Activated T-cell treated with anti-CD3 and anti-CD28 coated beads, Interleukin-2, amount 50 U/mL, for 4 hours (primary cell): Measurements from ENCODE around the gene MLC1. TPM values are rescaled to one million over a fixed set of nuclear protein-coding genes. Genes with fewer than 3 reads are reported as not detected.

Experiments
- ATAC-seq, 2 donors: fragments of 200-7000 bp; cut with Tn5 transposase; one replicate each; pipeline ENCODE4 v1.10.0; 2021
- DNase-seq: peaks from one replicate; pipeline ENCODE4 v3.0.0-alpha.2; 2020
- H3K27me3 Mint-ChIP-seq: one replicate; pipeline ENCODE4 v1.8.0; 2021; ENCODE audit warnings: low read depth, mixed read lengths
- H3K36me3 Mint-ChIP-seq: one replicate; pipeline ENCODE4 v1.8.0; 2022; ENCODE audit warnings: mixed read lengths; ENCODE audit not compliant: insufficient read depth
- H3K4me1 Mint-ChIP-seq: one replicate; pipeline ENCODE4 v1.8.0; 2021; ENCODE audit warnings: low read depth, mixed read lengths
- H3K4me3 Mint-ChIP-seq: one replicate; pipeline ENCODE4 v1.8.0; 2021; ENCODE audit warnings: mild to moderate bottlenecking, moderate library complexity, mixed read lengths
- H3K9me3 Mint-ChIP-seq: one replicate; pipeline ENCODE4 v1.8.0; 2021; ENCODE audit warnings: mixed read lengths
- total RNA-seq, 3 donors: library from RNA; stranded (reverse); gene quantifications; one replicate each; pipeline ENCODE4 v1.2.1, GENCODE V29; 2021

MLC1 gene
- total RNA-seq, 3 donors from 2014 or later = 0.13 to 0.87 (median 0.38) TPM

DNA sequence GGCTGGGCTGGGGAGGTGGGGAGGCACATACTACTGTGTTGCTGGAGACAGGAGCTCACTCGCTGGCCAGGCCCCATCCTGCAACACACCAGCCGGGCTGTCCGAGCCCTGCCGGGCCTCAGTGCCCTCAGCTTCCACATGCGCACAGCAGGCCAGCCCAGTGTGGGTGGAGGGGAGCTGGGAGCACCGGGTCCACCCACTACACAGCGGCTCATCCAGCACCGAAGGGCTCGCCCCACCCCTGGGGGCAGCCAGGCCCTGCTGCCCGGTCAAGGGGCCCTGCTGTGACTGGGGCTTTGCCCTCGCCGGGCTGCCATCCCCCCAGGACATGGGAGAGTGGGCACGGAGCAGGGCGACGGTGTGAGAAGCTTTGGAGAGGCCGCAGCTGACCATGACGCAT, 36.4 kb downstream of the MLC1 start:
- no peak for ATAC-seq
- Mint-ChIP-seq H3K9me3 (no peaks in the 10 kb centered on the region), H3K4me1 (peaks cover 6% of the 10 kb centered on the region), H3K4me3 (no peak overlapping the region), H3K36me3 (no peaks in the 10 kb centered on the region), H3K27me3 (peaks cover 16% of the 10 kb centered on the region)
- DNase-seq = no peak

DNA sequence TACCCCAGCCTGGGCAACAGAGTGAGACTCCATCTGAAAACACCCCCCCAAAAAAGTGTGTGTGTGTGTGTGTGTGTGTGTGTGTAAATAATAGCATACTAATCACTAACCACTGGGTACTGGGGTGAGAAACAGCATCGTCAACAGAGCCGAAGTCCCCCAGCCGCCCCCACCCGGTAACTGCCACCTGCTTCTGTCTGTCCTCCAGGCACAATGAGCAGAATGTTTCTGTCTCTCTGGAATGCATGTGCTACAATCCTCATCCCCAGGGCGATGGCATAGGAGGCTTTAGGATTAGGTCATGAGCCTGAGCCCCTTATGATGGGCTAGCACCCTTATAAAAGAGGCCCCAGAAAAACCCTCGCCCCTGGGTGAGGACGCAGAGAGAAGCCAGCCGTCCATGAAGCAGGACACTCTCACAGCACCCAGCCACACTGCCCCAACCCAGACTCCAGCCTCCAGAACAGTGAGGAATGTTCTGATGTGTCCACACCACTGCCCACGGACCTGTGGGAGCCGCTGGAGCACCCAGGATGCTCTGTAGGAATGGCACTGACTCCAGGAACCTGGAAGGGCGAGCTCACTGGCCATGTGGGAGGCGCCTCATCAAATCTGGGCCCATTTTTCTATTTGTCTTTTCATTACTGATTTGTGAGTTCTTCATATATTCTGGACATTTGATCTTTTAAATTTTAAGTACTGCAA, 37.0 kb downstream of the MLC1 start:
- no peaks in the 10 kb centered on the region for H3K9me3 Mint-ChIP-seq
- ATAC-seq (no peak), DNase-seq (no peak)
- no peaks in the 10 kb centered on the region for H3K36me3 Mint-ChIP-seq
- peaks cover 8% of the 10 kb centered on the region for H3K4me1 Mint-ChIP-seq
- no peak overlapping the region for H3K4me3 Mint-ChIP-seq
- peaks cover 18% of the 10 kb centered on the region for H3K27me3 Mint-ChIP-seq

DNA sequence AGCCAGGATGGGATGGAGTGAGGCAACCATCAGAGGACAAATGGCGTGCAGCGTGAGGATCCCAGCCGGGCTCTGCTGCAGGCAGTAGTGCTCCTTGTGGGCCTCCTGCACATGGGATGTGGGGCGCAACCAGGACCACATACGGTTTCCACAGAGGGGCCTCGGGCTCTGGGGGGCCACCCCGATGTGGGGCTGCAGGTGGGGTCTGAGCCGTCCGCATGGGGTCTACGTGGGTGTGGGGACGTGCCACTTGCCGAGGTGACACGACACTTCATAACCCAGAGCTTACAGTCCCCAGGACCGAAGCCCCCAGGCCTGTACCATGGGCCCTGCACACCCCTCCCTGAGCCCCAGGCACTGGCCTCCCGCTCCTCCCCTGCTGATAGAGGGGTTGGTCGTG, 37.9 kb downstream of the MLC1 start:
- no peak for DNase-seq
- H3K27me3 Mint-ChIP-seq = peaks cover 27% of the 10 kb centered on the region
- no peak for ATAC-seq
- no peaks in the 10 kb centered on the region for H3K36me3 Mint-ChIP-seq
- no peaks in the 10 kb centered on the region for H3K9me3 Mint-ChIP-seq
- peaks cover 8% of the 10 kb centered on the region for H3K4me1 Mint-ChIP-seq
- no peak overlapping the region for H3K4me3 Mint-ChIP-seq

DNA sequence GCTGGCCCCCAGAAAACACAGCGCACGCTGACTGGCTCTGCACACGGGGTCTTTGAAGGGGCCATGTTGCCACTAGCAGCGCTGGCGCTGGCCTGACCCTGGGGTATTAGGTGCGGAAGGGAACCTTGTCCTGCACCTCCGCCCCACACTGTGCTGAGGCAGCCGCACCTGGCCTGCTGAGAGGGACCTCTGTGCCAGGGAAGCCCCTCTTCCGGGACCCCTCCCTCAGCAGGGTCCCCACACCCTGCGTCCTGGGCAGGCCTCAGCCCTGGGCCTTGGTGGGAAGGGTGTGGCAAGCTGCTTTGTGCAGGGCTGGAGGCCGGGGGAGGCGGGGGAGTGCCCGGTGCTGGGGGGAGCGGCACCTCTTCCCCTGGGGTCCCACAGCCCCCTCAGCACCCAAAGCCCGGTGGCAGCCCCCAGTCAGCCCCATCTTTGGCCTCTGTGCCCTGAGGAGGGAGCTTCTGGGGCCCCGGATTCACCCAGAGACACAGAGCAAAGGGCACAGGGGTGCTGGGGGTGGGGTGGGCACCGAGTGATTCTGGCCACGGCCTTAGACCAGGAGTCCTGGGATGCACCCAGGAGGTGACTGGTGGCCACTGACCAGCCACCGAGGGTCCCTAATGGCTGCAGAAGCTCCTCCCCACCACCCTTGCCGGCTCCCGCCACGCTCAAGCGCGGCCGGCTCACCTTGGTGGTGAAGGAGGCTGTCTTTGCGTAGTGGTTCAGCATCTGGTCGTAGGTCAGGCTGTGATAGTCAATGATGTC, 38.6 kb downstream of the MLC1 start:
- ATAC-seq (no peak), DNase-seq (no peak)
- no peaks in the 10 kb centered on the region for H3K36me3 Mint-ChIP-seq
- peaks cover 27% of the 10 kb centered on the region for H3K27me3 Mint-ChIP-seq
- no peaks in the 10 kb centered on the region for H3K9me3 Mint-ChIP-seq
- no peak overlapping the region for H3K4me3 Mint-ChIP-seq
- H3K4me1 Mint-ChIP-seq = peaks cover 8% of the 10 kb centered on the region

DNA sequence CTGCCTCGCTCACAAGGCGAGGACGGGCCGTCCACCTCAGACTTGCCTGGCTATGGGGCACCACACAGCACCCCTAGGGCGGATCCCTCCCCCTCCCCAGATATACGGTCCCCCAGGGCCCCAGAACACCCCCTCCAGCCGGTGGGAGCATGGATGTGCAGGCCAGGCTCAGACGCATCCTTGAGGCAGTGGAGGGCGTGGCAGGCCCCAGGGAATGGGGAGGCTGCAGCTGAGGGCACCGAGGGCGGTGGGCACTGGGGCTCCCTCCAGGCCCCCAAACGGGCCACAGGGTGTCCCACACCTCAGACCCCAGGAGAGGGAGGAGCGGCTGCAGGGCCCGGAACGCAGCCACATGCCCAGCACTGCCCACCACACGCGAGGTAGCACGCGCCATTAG, 39.2 kb downstream of the MLC1 start:
- H3K36me3 Mint-ChIP-seq = no peaks in the 10 kb centered on the region
- H3K4me3 Mint-ChIP-seq = no peak overlapping the region
- no peaks in the 10 kb centered on the region for H3K9me3 Mint-ChIP-seq
- H3K4me1 Mint-ChIP-seq = peaks cover 8% of the 10 kb centered on the region
- DNase-seq = no peak
- ATAC-seq = no peak
- H3K27me3 Mint-ChIP-seq = peaks cover 25% of the 10 kb centered on the region

DNA sequence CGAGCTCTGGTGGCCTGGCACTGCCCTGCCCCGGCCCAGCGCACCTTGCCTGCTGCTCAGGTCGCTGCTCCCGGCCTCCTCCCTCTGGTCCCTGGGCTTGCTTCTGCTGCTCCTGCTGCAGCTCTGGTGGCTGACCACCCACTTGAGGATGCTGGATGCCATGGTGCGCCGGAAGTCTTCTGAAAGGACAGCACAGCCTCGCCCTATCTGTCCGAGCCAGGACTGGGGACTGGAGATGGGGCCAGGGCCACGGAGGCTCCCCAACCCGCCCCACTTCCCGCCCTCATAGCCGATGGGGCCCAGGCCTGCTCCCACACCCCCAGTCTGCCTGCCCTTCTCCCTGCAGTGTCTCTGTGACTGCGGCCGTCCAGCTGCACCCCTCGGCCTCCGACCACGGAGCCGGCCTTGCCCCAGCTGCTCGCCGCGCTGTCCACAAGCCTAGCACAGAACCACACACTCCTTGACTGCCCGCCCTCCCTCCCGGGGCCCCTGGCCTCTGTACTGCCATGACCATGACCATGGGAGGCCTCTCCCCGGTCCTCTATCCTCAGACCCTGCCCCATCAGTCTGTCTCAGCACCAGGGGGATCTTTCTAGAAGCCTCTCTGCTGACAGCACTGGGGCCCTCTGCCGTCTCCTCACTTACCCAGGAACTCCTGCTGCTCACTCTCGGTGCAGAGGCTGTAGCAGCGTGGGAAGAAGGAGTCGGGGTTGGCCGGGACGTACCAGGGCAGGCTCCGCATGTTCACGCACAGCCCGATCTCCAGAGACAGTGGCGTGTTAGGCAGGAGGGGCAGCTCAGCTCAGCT, 39.8 kb downstream of the MLC1 start:
- H3K4me3 Mint-ChIP-seq = no peak overlapping the region
- DNase-seq = no peak
- H3K27me3 Mint-ChIP-seq = peaks cover 23% of the 10 kb centered on the region
- no peaks in the 10 kb centered on the region for H3K9me3 Mint-ChIP-seq
- ATAC-seq = no peak
- no peaks in the 10 kb centered on the region for H3K36me3 Mint-ChIP-seq
- peaks cover 8% of the 10 kb centered on the region for H3K4me1 Mint-ChIP-seq

DNA sequence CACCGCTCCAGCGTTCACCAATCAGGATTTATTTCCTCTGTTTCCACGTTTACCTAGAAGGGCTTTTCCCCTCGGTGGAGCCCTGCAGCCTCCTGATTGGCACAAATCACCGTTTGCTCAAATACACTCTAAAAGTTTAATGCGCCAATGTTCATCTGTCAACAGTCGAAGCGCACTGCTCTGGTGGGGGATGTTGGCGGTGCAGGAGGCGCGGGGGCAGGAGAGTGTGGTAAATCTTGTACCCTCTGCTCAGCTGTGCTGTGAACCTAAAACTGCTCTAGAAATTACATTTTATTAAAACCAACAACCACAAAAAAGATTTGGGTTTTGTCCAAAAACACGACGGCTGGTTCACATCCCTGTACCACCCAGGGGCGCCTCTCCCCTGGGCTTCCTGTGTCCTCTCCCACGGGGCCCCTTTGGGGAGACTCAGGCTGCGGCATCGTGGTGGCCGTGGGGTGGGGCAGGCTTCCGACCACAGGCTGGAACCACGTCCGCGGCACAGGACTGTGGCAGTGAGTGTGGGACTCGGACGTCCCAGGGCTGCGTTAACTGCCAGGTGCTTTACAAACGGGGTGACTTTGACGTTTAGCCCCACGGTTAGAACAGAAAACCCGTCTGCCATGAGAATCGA, 40.6 kb downstream of the MLC1 start:
- Mint-ChIP-seq H3K27me3 (peaks cover 23% of the 10 kb centered on the region), H3K4me3 (no peak overlapping the region), H3K4me1 (peaks cover 8% of the 10 kb centered on the region), H3K9me3 (no peaks in the 10 kb centered on the region), H3K36me3 (no peaks in the 10 kb centered on the region)
- ATAC-seq = peak in 1 of 2 donors; percentile 28
- DNase-seq = no peak

DNA sequence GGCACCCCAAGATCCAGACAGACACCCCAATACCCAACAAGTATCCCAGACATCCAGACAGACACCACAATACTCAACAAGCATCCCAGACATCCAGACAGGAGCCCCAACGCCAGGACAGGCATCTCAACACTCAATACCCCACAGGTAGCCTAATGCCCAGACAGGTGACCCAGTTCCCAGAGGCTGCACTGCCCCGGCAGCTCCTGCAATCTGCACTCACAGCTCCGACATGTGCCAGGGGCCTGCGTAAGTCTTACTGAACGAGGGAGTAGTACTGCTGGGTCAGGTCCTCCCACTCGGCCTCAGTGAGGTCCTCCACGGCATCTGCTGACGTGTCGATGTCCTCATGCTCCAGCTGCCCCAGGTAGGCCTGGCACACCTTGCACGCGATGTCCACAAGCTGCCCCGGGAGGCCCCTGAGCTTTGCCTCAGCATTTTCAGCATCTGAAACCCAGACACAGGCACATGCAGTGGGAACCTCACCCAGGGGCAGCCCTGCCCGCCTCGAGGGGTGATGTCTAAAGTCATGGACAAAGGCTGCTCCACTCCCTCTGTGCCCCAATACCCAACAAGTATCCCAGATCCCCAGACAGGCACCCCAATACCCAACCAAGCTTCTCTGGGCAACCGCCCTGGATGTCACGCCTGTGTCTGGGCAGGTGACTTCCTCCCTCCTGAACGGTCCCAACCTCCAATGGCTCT, 43.7 kb downstream of the MLC1 start:
- no peaks in the 10 kb centered on the region for H3K36me3 Mint-ChIP-seq
- H3K27me3 Mint-ChIP-seq = peaks cover 23% of the 10 kb centered on the region
- ATAC-seq (no peak), DNase-seq (no peak)
- H3K4me1 Mint-ChIP-seq = peaks cover 8% of the 10 kb centered on the region
- H3K4me3 Mint-ChIP-seq = no peak overlapping the region
- H3K9me3 Mint-ChIP-seq = peaks cover 3% of the 10 kb centered on the region

DNA sequence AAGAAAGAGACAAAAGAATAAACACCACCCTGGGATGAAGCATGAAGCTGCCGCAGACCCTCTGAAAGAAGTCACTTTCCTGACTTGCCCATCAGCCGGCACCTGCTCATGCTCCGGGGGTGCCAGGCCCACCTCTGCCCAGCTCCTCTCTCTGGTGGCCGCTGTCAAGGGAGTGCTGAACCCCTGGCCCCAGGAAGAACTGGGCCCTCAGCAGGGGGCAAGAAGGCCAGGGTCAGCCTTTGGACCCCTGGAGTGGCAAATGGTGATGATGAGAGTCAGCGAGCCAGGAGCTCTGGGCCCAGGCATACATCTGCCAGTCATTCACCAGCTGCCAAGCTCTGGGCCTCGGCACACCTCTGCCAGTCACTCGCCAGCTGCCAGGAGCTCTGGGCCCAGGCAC, 44.5 kb downstream of the MLC1 start:
- H3K9me3 Mint-ChIP-seq = peaks cover 3% of the 10 kb centered on the region
- H3K4me3 Mint-ChIP-seq = no peak overlapping the region
- ATAC-seq (no peak), DNase-seq (no peak)
- H3K4me1 Mint-ChIP-seq = peaks cover 8% of the 10 kb centered on the region
- H3K27me3 Mint-ChIP-seq = peaks cover 23% of the 10 kb centered on the region
- H3K36me3 Mint-ChIP-seq = no peaks in the 10 kb centered on the region

DNA sequence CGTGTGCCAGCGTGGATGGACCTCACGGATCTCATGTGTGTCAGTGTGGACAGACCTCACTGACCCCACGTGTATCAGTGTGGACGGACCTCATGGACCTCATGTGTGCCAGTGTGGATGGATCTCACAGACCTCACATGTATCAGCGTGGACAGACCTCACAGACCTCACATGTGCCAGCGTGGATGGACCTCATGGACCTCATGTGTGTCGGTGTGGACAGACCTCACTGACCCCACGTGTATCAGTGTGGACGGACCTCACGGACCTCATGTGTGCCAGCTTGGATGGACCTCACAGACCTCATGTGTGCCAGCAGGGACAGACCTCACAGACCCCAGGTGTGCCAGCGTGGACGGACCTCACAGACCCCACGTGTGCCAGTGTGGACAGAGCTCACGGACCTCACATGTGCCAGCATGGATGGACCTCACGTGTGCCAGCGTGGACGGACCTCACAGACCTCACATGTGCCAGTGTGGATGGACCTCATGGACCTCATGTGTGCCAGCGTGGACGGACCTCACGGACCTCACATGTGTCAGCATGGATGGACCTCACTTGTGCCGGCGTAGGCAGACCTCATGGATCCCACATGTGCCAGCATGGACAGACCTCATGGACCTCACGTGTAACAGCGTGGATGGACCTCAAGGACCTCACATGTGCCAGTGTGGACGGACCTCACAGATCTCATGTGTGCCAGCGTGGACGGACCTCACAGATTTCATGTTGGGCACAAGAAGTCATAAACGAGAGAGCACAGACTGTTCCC, 45.4 kb downstream of the MLC1 start:
- Mint-ChIP-seq H3K9me3 (peaks cover 3% of the 10 kb centered on the region), H3K36me3 (no peaks in the 10 kb centered on the region), H3K27me3 (peaks cover 24% of the 10 kb centered on the region), H3K4me3 (no peak overlapping the region), H3K4me1 (peaks cover 9% of the 10 kb centered on the region)
- DNase-seq (no peak), ATAC-seq (no peak)

DNA sequence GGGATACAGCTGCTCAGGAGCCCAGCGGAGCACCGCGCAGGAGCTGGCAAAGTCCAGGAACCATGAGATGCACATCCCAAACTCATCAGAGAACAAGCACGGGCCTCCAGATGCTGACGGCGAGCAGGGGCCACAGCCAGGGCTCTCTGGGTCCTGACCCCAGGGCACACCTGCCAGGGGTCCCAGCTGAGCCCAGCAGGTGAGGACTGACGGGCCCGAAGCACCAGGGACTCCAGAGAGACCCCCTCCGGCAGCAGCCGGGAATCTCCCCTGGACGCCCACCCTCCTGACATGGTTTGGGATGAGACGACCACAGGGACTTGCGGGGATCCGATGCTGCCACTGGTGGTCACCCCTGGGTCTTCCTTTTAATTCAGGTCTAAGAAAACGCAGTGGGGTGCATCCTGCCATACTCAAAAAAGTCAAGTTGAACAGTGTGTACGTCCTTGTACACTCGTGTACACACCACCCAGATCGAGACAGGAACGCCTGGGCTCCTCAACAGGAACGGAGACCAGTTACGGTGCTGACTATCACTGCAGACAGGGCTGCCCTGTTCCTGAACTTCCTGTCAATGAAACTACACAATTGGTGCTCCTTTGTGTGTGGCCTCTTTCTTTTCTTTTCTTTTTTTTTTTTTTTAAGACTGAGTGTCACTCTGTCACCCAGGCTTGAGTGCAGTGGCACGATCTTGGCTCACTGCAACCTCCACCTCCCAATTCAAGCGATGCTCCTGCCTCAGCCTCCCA, 49.1 kb downstream of the MLC1 start:
- DNase-seq (no peak), ATAC-seq (no peak)
- Mint-ChIP-seq H3K9me3 (peaks cover 3% of the 10 kb centered on the region), H3K27me3 (peaks cover 10% of the 10 kb centered on the region), H3K4me3 (no peak overlapping the region), H3K36me3 (no peaks in the 10 kb centered on the region), H3K4me1 (peaks cover 4% of the 10 kb centered on the region)

DNA sequence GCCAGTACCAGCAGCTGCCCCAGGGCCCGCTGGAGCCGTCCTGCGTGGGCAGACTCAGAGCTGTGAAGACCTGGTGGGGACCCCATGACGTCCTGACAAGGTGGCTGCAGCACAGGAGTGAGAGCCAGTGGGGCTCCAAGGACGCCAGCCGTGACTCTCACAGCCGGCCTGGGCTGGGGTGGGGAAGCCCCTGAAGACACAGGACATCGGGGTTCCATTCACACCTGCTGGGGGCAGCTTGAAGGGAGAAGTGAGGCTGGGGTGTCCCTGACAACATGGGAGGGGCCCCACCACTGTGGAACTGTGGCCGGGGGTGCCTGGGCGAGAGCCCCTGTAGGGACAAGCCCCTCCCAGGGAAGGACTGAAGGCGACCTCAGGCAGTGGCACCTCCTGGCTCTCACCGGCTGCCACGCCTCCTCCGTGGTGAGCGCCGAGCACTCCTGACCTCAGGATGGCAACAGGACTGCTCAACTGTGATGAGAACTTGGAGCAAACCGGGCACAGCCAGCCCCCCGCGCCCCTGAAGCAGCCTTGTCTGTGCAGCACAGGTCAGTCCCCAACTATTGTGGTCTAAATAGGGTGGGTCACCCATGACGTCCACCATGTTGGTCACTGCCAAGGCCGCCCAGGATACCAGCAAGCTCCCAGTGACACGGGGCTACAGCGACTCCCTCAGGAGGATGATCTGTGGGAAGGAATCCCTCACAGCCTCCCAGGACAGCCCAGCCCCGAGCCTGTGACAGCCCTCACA, 49.9 kb downstream of the MLC1 start:
- Mint-ChIP-seq H3K4me3 (no peak overlapping the region), H3K36me3 (no peaks in the 10 kb centered on the region), H3K4me1 (peaks cover 4% of the 10 kb centered on the region), H3K9me3 (peaks cover 3% of the 10 kb centered on the region), H3K27me3 (peaks cover 10% of the 10 kb centered on the region)
- ATAC-seq (no peak), DNase-seq (no peak)
